K562 (cell line): ENCODE data around the gene FAM171A1. TPM values are rescaled to one million over a fixed set of nuclear protein-coding genes. Genes with fewer than 3 reads are reported as not detected.

ENCODE experiments used
- ATAC-seq: fragments of 200-7000 bp; cut with Tn5 transposase; 3 replicates; pipeline ENCODE4 v1.9.1; 2020; ENCODE audit warnings: moderate library complexity
- BruUV-seq: library from RNA; stranded (reverse); fragments of 400-500 nt; replicated peaks from 2 replicates; lab custom pipeline; 2021; lab: Mats Ljungman, UMichigan
- CTCF ChIA-PET: fragments of 300-600 bp; formaldehyde crosslinking; extraction: SDS; loops from one replicate; lab custom pipeline; 2021; ENCODE audit warnings: low intra/inter-chr PET ratio; lab: Yijun Ruan, JAX
- POLR2A ChIA-PET: fragments of 300-600, 350-650 bp; sonication (Branson Sonifier 250); formaldehyde crosslinking; extraction: SDS; loops from one replicate; lab custom pipeline; 2021; ENCODE audit warnings: antibody characterized with exemption, inconsistent platforms; lab: Yijun Ruan, JAX
- DNase-seq, 4 experiments: peaks; one replicate each; pipeline versions ENCODE4 v3.0.0 to v3.0.0-alpha.2; 2011 to 2018; ENCODE audit warnings: low spot score in 3 of 4, mixed read lengths in 3 of 4; ENCODE audit errors: extremely low read depth in 1 of 4
- FAIRE-seq: peaks from 2 replicates; lab custom pipeline; 2011; peaks lifted over from hg19 to GRCh38; lab: Jason Lieb, UNC
- H2AFZ ChIP-seq: 2 replicates; pipeline ENCODE4 v1.6.0; 2011; ENCODE audit warnings: low read depth, low read length, control low read depth, inconsistent platforms
- H3K27ac ChIP-seq: fragments of 200-600 bp; 3 replicates; pipeline ENCODE4 v1.8.0; 2011; ENCODE audit warnings: low read depth, mild to moderate bottlenecking, control low read depth, inconsistent platforms, low read length, moderate library complexity, mixed read lengths; ENCODE audit errors: extremely low read depth
- H3K27me3 ChIP-seq, 2 experiments: fragments of 300-600 bp in 1 of 2; 2 replicates in 1 of 2; 3 replicates in 1 of 2; pipeline versions ENCODE4 v1.6.0 to v1.8.0; 2011; ENCODE audit warnings: inconsistent platforms in 2 of 2, low read length in 2 of 2, mild to moderate bottlenecking in 1 of 2, mixed read lengths in 1 of 2, moderate library complexity in 1 of 2; ENCODE audit not compliant: control insufficient read depth in 2 of 2, insufficient read depth in 2 of 2
- H3K36me3 ChIP-seq: fragments of 300-600 bp; 3 replicates; pipeline ENCODE4 v1.8.0; 2011; ENCODE audit warnings: mild to moderate bottlenecking, low read length, inconsistent platforms; ENCODE audit not compliant: control insufficient read depth, insufficient read depth
- H3K4me1 ChIP-seq, 2 experiments: fragments of 200-600 bp in 1 of 2; replicated peaks in 1 of 2; 2 replicates in 1 of 2; 3 replicates in 1 of 2; pipeline versions ENCODE4 v1.5.1 to v1.8.0; 2011; ENCODE audit warnings: inconsistent platforms in 2 of 2, low read length in 2 of 2, mild to moderate bottlenecking in 1 of 2, mixed read lengths in 1 of 2, moderate library complexity in 1 of 2; ENCODE audit not compliant: control insufficient read depth in 2 of 2, insufficient read depth in 2 of 2
- H3K4me2 ChIP-seq: 2 replicates; pipeline ENCODE4 v1.6.1; 2011; ENCODE audit warnings: low read length, control low read depth, inconsistent platforms, mixed read lengths; ENCODE audit not compliant: insufficient read depth
- H3K4me3 ChIP-seq: fragments of 200-600 bp; sonication (generic), shearing (Covaris generic); 2 replicates; pipeline ENCODE4 v1.5.1; 2016; ENCODE audit warnings: control low read depth, inconsistent platforms
- H3K79me2 ChIP-seq: fragments of 200-600 bp; 3 replicates; pipeline ENCODE4 v1.8.0; 2011; ENCODE audit warnings: low read length, inconsistent platforms; ENCODE audit not compliant: control insufficient read depth, insufficient read depth
- H3K9ac ChIP-seq, 2 experiments: 2 replicates each; pipeline versions ENCODE4 v1.6.0 to v1.6.1; 2011; ENCODE audit warnings: low read depth in 2 of 2, low read length in 2 of 2, control low read depth in 1 of 2, inconsistent platforms in 1 of 2, mild to moderate bottlenecking in 1 of 2, mixed read lengths in 1 of 2; ENCODE audit not compliant: insufficient read depth in 1 of 2
- H3K9me1 ChIP-seq: one replicate; pipeline ENCODE4 v1.6.0; 2011; ENCODE audit warnings: inconsistent platforms, mild to moderate bottlenecking, low read length, moderate library complexity; ENCODE audit not compliant: control insufficient read depth, insufficient read depth
- H3K9me3 ChIP-seq: replicated peaks from 2 replicates; pipeline ENCODE4 v1.5.1; 2011; ENCODE audit warnings: low read depth, low read length, inconsistent platforms; ENCODE audit not compliant: control insufficient read depth, insufficient read depth
- H4K20me1 ChIP-seq: replicated peaks from 2 replicates; pipeline ENCODE4 v1.6.1; 2011; ENCODE audit warnings: low read length, inconsistent platforms, mixed read lengths; ENCODE audit not compliant: control insufficient read depth, insufficient read depth
- CBX1 ChIP-seq: sonication (generic); IDR thresholded peaks from 2 replicates; pipeline ENCODE4 v1.6.1; 2016; ENCODE audit warnings: antibody characterized with exemption, low read depth, mild to moderate bottlenecking
- CCAR2 ChIP-seq: fragments of 200-400 bp; formaldehyde crosslinking; IDR thresholded peaks from 2 replicates; pipeline ENCODE4 v1.6.1; 2017; ENCODE audit warnings: mild to moderate bottlenecking, low read depth, low read length
- ERF ChIP-seq: fragments of 450-650 bp; formaldehyde crosslinking; IDR thresholded peaks from 2 replicates; pipeline ENCODE4 v1.4.0; 2020; ENCODE audit warnings: mild to moderate bottlenecking, mixed read lengths
- FIP1L1 ChIP-seq: fragments of 200-400 bp; formaldehyde crosslinking; IDR thresholded peaks from 2 replicates; pipeline ENCODE4 v1.6.1; 2018; ENCODE audit warnings: mild to moderate bottlenecking, low read depth, low read length; ENCODE audit not compliant: poor library complexity, severe bottlenecking
- GABPB1 ChIP-seq: sonication (generic); formaldehyde crosslinking; IDR thresholded peaks from 2 replicates; pipeline ENCODE4 v1.8.0; 2022; ENCODE audit warnings: mild to moderate bottlenecking, missing genetic modification reagents
- MCM7 ChIP-seq, 2 experiments: fragments of 450-650 bp; IDR thresholded peaks; 2 replicates each; pipeline ENCODE4 v1.6.1; 2016 to 2018
- PTTG1 ChIP-seq: fragments of 450-650 bp; IDR thresholded peaks from 2 replicates; pipeline ENCODE4 v1.6.1; 2016; ENCODE audit warnings: low read depth, mild to moderate bottlenecking, missing genetic modification characterization, missing compliant biosample characterization
- RBM15 ChIP-seq: fragments of 200-400 bp; formaldehyde crosslinking; IDR thresholded peaks from 2 replicates; pipeline ENCODE4 v1.6.1; 2018; ENCODE audit warnings: mild to moderate bottlenecking, low read length, moderate library complexity; ENCODE audit not compliant: insufficient read depth
- ZNF24 ChIP-seq: fragments of 450-650 bp; IDR thresholded peaks from 2 replicates; pipeline ENCODE4 v1.6.1; 2016
- ZNF57 ChIP-seq: fragments of 450-650 bp; formaldehyde crosslinking; IDR thresholded peaks from 2 replicates; pipeline ENCODE4 v1.4.0; 2020; ENCODE audit warnings: mild to moderate bottlenecking, moderate library complexity
- WGBS: fragments of 100-300 bp; shearing (Covaris generic); methylation state at CpG from one replicate; pipeline ENCODE4 v1.1.6; 2016; ENCODE audit warnings: low coverage, mixed read lengths; ENCODE audit not compliant: insufficient coverage; ENCODE audit errors: missing lambda C conversion rate; 5-methylcytosine and 5-hydroxymethylcytosine counted together
- in situ Hi-C: fragments of 300-500 bp; cut with MboI; formaldehyde crosslinking; loops from 4 replicates; pipeline ENCODE4 v1.15.0; 2018; ENCODE audit warnings: inconsistent platforms, mixed read lengths
- intact Hi-C: fragments of 100-400 bp; cut with micrococcal nuclease; formaldehyde crosslinking; loops from 2 replicates; pipeline ENCODE4 v1.14.2; 2022
- polyA plus RNA-seq, 8 experiments: library from polyadenylated mRNA; depleted of rRNA in 4 of 8; stranded (reverse) in 5 of 8; unstranded in 3 of 8; fragments of >200 nt; fragmentation: Nextera tagmentation in 2 of 8; fragmentation: Illumina TruSeq in 1 of 8; extraction: Ambion mirVana in 2 of 8; extraction: Trizol in 1 of 8; gene quantifications; 2 replicates each; pipeline versions ENCODE4 v1.2.1 to v1.2.3, GENCODE V29; 2011 to 2014; ENCODE audit warnings: inconsistent platforms in 1 of 8, missing spikeins in 1 of 8
- total RNA-seq, 7 experiments: library from RNA; depleted of rRNA in 6 of 7; stranded (reverse); fragments of >200 nt in 6 of 7; fragmentation: Illumina TruSeq in 2 of 7; extraction: Trizol in 2 of 7; gene quantifications; 2 replicates each; pipeline versions ENCODE4 v1.2.1 to v1.2.3, GENCODE V29; 2011 to 2021; ENCODE audit warnings: low replicate concordance in 1 of 7

FAM171A1 gene
- total and polyA plus RNA-seq, 9 of the 15 experiments (the other 6 are each of a cell fraction or from before 2014, with no cell fraction given), result 0.51 to 8.2 (median 4.8) TPM

- no peak overlapping the region for H3K9ac ChIP-seq
- H3K4me2 ChIP-seq, result no peak overlapping the region
- no peaks in the 10 kb centered on the region for H4K20me1 ChIP-seq
- H3K4me1 ChIP-seq, result no peaks in the 10 kb centered on the region; a peak in 1 of 5 replicates
- no peaks in the 10 kb centered on the region for H3K79me2 ChIP-seq
- in situ Hi-C loops, result no loop called here
- H3K36me3 ChIP-seq, result no peaks in the 10 kb centered on the region
- no peaks in the 10 kb centered on the region for H3K9me1 ChIP-seq
- no peak overlapping the region for H3K27ac ChIP-seq
- TF ChIP-seq GABPB1 (CRISPR knock-in tag) (no peak), FIP1L1 (no peak), PTTG1 (no peak), ZNF57 (no peak), ERF (no peak), ZNF24 (no peak), RBM15 (no peak), CBX1 (no peak), MCM7 (IDR thresholded peaks at IDR 0.05) (no peak), CCAR2 (no peak)
- BruUV-seq, result no TSS peak
- intact Hi-C loops, result no loop called here
- CTCF ChIA-PET, result no interaction called here
- POLR2A ChIA-PET, result interaction anchor here (1.4 to 1.5 kb wide), 2 partner anchors 13 to 15 kb away, joined by 4 read pairs; no protein-coding TSS in a partner anchor
- H3K4me3 ChIP-seq, result no peak overlapping the region
- WGBS, result 13% methylated on average over 4 of the region's 4 CpGs
- no peaks in the 10 kb centered on the region for H3K9me3 ChIP-seq
- no peak for DNase-seq
- H3K27me3 ChIP-seq, result peaks cover 8 to 11% of the 10 kb centered on the region in 2 experiments; a peak in 3 of 5 replicates
- no peak overlapping the region for H2AFZ ChIP-seq
- ATAC-seq, result no peak
- no peak for FAIRE-seq
These were observed 7.1 kb downstream of the FAM171A1 start for GRCh38 chr10:15364001-15364400.
